Fibroblast of lung (primary cell): Measurements from ENCODE around the gene C16orf96. TPM values are rescaled to one million over a fixed set of nuclear protein-coding genes. Genes with fewer than 3 reads are reported as not detected.

Experiments
- DNase-seq, 2 donors: peaks; one replicate each; pipeline versions ENCODE4 v3.0.0 to v3.0.0-alpha.2; 2010; ENCODE audit warnings: low read depth in 2 of 2
- H2AFZ ChIP-seq: 2 replicates; pipeline ENCODE4 v1.5.1; 2012; ENCODE audit warnings: low read length, control low read depth, inconsistent platforms
- H3K27ac ChIP-seq: 2 replicates; pipeline ENCODE4 v1.5.1; 2011; ENCODE audit warnings: low read length, control low read depth; ENCODE audit not compliant: insufficient read depth
- H3K27me3 ChIP-seq: 2 replicates; pipeline ENCODE4 v1.5.1; 2011; ENCODE audit warnings: mild to moderate bottlenecking, low read length; ENCODE audit not compliant: control insufficient read depth, insufficient read depth
- H3K36me3 ChIP-seq: 2 replicates; pipeline ENCODE4 v1.5.1; 2011; ENCODE audit warnings: low read length; ENCODE audit not compliant: control insufficient read depth, insufficient read depth
- H3K4me1 ChIP-seq: 2 replicates; pipeline ENCODE4 v1.5.1; 2011; ENCODE audit warnings: low read length; ENCODE audit not compliant: control insufficient read depth, insufficient read depth; ENCODE audit errors: extremely low read depth
- H3K4me2 ChIP-seq: 2 replicates; pipeline ENCODE4 v1.5.1; 2011; ENCODE audit warnings: low read length, control low read depth; ENCODE audit not compliant: insufficient read depth; ENCODE audit errors: extremely low read depth
- H3K4me3 ChIP-seq, 4 experiments: fragments of 200-600 bp in 1 of 4; sonication (generic) in 1 of 4; replicated peaks in 1 of 4; 2 replicates each; pipeline ENCODE4 v1.5.1; 2011 to 2016; ENCODE audit warnings: low read length in 4 of 4, low read depth in 3 of 4, mild to moderate bottlenecking in 3 of 4, control low read depth in 2 of 4, inconsistent platforms in 1 of 4, mixed read lengths in 1 of 4; ENCODE audit not compliant: insufficient read depth in 1 of 4; ENCODE audit errors: control extremely low read depth in 1 of 4
- H3K79me2 ChIP-seq: 2 replicates; pipeline ENCODE4 v1.5.1; 2012; ENCODE audit warnings: mild to moderate bottlenecking, low read length, inconsistent platforms; ENCODE audit not compliant: control insufficient read depth, insufficient read depth
- H3K9ac ChIP-seq: 2 replicates; pipeline ENCODE4 v1.5.1; 2011; ENCODE audit warnings: mild to moderate bottlenecking, low read length, control low read depth; ENCODE audit not compliant: insufficient read depth
- H3K9me3 ChIP-seq: 2 replicates; pipeline ENCODE4 v1.5.1; 2012; ENCODE audit warnings: low read depth, low read length; ENCODE audit not compliant: control insufficient read depth, insufficient read depth
- H4K20me1 ChIP-seq: 2 replicates; pipeline ENCODE4 v1.5.1; 2011; ENCODE audit warnings: low read length; ENCODE audit not compliant: control insufficient read depth, insufficient read depth; ENCODE audit errors: extremely low read depth
- EZH2 ChIP-seq: IDR thresholded peaks from 2 replicates; pipeline ENCODE4 v1.5.1; 2012; ENCODE audit warnings: low read length, control low read depth, mild to moderate bottlenecking; ENCODE audit errors: missing control alignments
- polyA plus RNA-seq, 2 donors: library from polyadenylated mRNA; depleted of rRNA in 1 of 2; stranded (reverse) in 1 of 2; unstranded in 1 of 2; fragments of >200 nt; gene quantifications; 2 replicates each; pipeline ENCODE4 v1.2.1, GENCODE V29; 2011 to 2012; ENCODE audit warnings: missing spikeins in 1 of 2
- total RNA-seq: library from RNA; depleted of rRNA; stranded (reverse); fragments of >200 nt; gene quantifications from 2 replicates; pipeline ENCODE4 v1.2.1, GENCODE V29; 2014
- TF ChIP-seq, protein P1 (sequence below), 2 donors: IDR thresholded peaks in 1 of 2; conservative IDR thresholded peaks in 1 of 2; 1 replicate in 1 of 2; 2 replicates in 1 of 2; pipeline ENCODE4 v1.5.1; 2011 to 2012; ENCODE audit warnings: low read length in 2 of 2, control low read depth in 1 of 2, inconsistent platforms in 1 of 2, low read depth in 1 of 2, mild to moderate bottlenecking in 1 of 2

C16orf96 gene
- total and polyA plus RNA-seq, 2 donors (not counting 1 experiment from before 2014, with no cell fraction given): under 0.01 TPM; not detected in 1

DNA sequence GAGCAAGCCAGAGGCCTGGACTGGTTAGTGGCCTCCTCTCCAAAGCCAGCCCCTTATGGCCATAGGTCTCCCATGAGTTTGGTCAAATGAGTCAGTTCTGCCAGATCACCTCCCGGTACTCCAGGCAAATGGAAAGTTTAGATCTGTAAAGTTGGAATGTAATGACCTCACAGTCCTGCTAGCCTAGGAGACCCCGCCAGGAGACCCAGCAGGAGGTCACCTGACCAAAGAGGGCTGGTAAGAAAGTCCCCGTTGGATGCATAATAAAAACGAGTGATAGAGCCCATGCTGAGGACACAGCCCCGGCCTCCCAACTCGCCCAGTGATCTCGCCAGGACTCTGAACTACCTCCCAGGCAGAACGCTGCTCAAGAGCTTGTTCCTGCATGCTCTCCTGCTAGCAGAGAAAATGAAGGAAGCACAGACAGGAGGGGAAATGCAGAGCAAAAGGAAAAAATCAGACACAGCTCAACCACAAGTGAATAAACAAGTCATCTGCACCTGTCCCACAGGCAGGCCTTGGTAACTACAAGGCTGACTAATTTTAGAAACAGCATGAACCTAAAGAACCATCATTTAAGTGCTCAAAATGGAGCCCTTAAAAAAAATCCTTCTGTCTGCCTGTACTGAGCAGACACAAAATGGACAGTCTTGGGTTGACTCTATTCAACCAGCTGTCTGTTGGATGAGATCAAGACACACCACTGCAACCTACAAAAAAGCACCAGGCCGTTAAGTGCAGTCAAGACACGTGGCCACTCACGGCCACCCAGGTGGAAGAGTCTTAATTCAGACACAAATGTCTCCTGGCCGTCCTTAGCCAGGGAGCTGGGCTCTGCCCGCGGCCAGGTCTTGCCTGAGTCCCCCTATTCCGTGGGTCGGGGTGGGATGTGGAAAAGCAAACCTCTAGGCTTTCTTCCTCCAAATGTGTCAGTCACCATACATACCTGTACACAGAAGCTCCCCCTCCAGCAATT lies 26.8 kb upstream of the C16orf96 start:
- no peak overlapping the region for H3K4me2 ChIP-seq
- H3K9me3 ChIP-seq: no peaks in the 10 kb centered on the region
- H3K4me1 ChIP-seq: no peaks in the 10 kb centered on the region
- H4K20me1 ChIP-seq: no peaks in the 10 kb centered on the region
- no peak for TF ChIP-seq EZH2
- TF ChIP-seq, protein P1, sequence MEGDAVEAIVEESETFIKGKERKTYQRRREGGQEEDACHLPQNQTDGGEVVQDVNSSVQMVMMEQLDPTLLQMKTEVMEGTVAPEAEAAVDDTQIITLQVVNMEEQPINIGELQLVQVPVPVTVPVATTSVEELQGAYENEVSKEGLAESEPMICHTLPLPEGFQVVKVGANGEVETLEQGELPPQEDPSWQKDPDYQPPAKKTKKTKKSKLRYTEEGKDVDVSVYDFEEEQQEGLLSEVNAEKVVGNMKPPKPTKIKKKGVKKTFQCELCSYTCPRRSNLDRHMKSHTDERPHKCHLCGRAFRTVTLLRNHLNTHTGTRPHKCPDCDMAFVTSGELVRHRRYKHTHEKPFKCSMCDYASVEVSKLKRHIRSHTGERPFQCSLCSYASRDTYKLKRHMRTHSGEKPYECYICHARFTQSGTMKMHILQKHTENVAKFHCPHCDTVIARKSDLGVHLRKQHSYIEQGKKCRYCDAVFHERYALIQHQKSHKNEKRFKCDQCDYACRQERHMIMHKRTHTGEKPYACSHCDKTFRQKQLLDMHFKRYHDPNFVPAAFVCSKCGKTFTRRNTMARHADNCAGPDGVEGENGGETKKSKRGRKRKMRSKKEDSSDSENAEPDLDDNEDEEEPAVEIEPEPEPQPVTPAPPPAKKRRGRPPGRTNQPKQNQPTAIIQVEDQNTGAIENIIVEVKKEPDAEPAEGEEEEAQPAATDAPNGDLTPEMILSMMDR (conservative IDR thresholded peaks at IDR 0.05 in 1 of 2, IDR thresholded peaks at IDR 0.05 in 1 of 2; ENCODE audit: low read depth in 1 of 2, low read length in 2 of 2): no peak
- no peaks in the 10 kb centered on the region for H3K27me3 ChIP-seq
- no peak overlapping the region for H3K9ac ChIP-seq
- no peak overlapping the region for H3K27ac ChIP-seq
- H3K36me3 ChIP-seq: no peaks in the 10 kb centered on the region
- H3K4me3 ChIP-seq: no peak overlapping the region
- peak; percentile 36 to 88 for DNase-seq
- H2AFZ ChIP-seq: no peak overlapping the region
- no peaks in the 10 kb centered on the region for H3K79me2 ChIP-seq

DNA sequence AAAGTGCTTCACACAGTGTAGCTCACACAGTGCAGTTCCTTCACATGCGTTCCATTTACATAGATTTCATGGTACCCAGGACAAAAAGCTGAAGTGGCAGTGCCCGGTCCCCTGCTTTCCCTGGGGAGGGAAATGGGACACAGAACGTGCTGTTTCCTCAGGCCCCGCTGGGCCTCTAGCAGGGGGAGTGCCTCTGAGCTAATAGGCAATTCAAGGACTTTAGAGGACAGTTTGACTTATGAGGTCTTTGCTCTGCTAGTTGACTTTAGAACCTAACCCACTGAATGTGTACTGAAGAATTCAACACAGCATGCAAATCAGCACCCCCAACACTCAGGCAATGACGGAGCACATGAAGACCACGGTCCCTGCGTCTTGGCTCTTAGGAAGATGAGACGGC lies 24.3 kb upstream of the C16orf96 start:
- no peaks in the 10 kb centered on the region for H3K27me3 ChIP-seq
- no peak overlapping the region for H3K4me2 ChIP-seq
- H3K9ac ChIP-seq: no peak overlapping the region
- H2AFZ ChIP-seq: no peak overlapping the region
- H3K79me2 ChIP-seq: no peaks in the 10 kb centered on the region
- no peaks in the 10 kb centered on the region for H3K36me3 ChIP-seq
- no peaks in the 10 kb centered on the region for H3K4me1 ChIP-seq
- no peaks in the 10 kb centered on the region for H3K9me3 ChIP-seq
- H3K27ac ChIP-seq: no peak overlapping the region
- H3K4me3 ChIP-seq: no peak overlapping the region
- no peak for DNase-seq
- H4K20me1 ChIP-seq: no peaks in the 10 kb centered on the region
- TF ChIP-seq, protein P1 (conservative IDR thresholded peaks at IDR 0.05 in 1 of 2, IDR thresholded peaks at IDR 0.05 in 1 of 2; ENCODE audit: low read depth in 1 of 2, low read length in 2 of 2): no peak
- TF ChIP-seq EZH2: no peak

DNA sequence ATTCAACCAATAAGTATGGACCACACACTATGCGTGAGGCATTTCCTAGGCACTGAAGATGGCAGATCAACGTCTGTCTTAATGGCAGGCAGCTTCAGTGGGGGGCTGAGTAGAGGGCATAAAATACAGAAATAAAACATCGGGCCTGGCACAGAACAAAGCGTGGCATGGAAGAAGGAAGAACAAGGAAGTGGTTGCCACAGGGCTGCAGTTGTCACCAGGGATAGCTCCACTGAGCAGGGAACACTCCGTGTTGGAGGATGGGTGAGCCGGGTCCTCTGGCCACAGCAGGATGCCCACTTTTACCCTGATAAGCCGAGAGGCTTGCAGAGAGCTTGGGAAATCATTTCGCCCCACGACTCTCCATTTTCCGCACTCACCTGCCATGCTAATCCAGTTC lies 23.9 kb upstream of the C16orf96 start:
- Histone ChIP-seq H3K4me1 (no peaks in the 10 kb centered on the region), H3K27ac (no peak overlapping the region), H3K79me2 (no peaks in the 10 kb centered on the region), H2AFZ (no peak overlapping the region), H3K27me3 (no peaks in the 10 kb centered on the region), H3K4me3 (no peak overlapping the region), H3K36me3 (no peaks in the 10 kb centered on the region), H3K9ac (no peak overlapping the region), H3K4me2 (no peak overlapping the region), H3K9me3 (no peaks in the 10 kb centered on the region), H4K20me1 (no peaks in the 10 kb centered on the region)
- DNase-seq: no peak
- no peak for TF ChIP-seq EZH2
- TF ChIP-seq, protein P1 (conservative IDR thresholded peaks at IDR 0.05 in 1 of 2, IDR thresholded peaks at IDR 0.05 in 1 of 2; ENCODE audit: low read depth in 1 of 2, low read length in 2 of 2): no peak
